BE2C (cell line): ENCODE results near the gene ALG9.

Source experiments
- DNase-seq: peaks from one replicate; pipeline ENCODE4 v3.0.0-alpha.2; 2020
- H3K27me3 ChIP-seq: fragments of 250-450 bp; sonication (Bioruptor Pico); 2 replicates; pipeline ENCODE4 v1.5.1; 2020; ENCODE audit warnings: mild to moderate bottlenecking
- H3K36me3 ChIP-seq: fragments of 250-450 bp; sonication (Bioruptor Pico); 2 replicates; pipeline ENCODE4 v1.5.1; 2020; ENCODE audit warnings: mild to moderate bottlenecking
- H3K4me1 ChIP-seq: fragments of 250-450 bp; sonication (Bioruptor Pico); 2 replicates; pipeline ENCODE4 v1.5.1; 2020
- H3K4me3 ChIP-seq: 2 replicates; pipeline ENCODE4 v1.5.1; 2011; ENCODE audit warnings: low read depth, low read length
- H3K9me3 ChIP-seq: fragments of 250-450 bp; sonication (Bioruptor Pico); 2 replicates; pipeline ENCODE4 v1.5.1; 2020
- TF ChIP-seq, protein P1 (sequence below): IDR thresholded peaks from 2 replicates; pipeline ENCODE4 v1.5.1; 2012; ENCODE audit warnings: mild to moderate bottlenecking, low read depth, low read length

Gene ALG9

DNA sequence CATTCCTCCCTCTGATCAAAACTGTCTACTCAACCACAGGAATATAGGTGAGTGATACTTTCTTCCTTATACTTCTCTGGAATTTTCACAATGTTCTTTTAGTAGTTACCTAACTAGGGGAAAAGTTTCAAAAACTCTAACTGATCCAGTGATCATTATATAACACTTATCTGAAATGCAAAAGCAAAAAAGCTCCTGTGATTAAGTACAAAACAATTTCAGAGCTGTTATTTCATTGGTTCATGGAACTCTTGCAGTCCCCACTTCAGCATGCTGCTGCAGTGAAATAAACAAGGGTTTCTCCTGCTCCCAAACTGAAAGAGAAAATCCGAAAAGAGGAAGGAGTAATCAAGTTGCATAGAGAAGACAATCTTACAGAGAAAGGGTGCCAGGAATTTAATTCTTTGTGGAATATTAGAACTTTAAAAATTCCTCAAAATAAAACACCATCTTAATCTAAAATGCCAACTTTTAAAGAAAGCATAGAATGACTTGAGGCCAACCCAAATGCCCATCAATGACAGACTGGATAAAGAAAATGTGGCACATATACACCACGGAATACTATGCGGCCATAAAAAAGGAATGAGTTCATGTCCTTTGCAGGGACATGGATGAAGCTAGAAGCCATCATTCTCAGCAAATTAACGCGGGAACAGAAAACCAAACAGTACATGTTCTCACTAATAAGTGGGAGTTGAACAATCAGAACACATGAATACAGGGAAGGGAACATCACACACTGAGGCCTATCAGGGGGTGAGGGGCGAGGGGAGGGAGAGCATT is 125.5 kb downstream of the ALG9 start:
- peaks cover 42% of the 10 kb centered on the region for H3K36me3 ChIP-seq
- H3K4me1 ChIP-seq = no peaks in the 10 kb centered on the region
- TF ChIP-seq, protein P1, sequence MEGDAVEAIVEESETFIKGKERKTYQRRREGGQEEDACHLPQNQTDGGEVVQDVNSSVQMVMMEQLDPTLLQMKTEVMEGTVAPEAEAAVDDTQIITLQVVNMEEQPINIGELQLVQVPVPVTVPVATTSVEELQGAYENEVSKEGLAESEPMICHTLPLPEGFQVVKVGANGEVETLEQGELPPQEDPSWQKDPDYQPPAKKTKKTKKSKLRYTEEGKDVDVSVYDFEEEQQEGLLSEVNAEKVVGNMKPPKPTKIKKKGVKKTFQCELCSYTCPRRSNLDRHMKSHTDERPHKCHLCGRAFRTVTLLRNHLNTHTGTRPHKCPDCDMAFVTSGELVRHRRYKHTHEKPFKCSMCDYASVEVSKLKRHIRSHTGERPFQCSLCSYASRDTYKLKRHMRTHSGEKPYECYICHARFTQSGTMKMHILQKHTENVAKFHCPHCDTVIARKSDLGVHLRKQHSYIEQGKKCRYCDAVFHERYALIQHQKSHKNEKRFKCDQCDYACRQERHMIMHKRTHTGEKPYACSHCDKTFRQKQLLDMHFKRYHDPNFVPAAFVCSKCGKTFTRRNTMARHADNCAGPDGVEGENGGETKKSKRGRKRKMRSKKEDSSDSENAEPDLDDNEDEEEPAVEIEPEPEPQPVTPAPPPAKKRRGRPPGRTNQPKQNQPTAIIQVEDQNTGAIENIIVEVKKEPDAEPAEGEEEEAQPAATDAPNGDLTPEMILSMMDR = no peak
- no peaks in the 10 kb centered on the region for H3K27me3 ChIP-seq
- H3K9me3 ChIP-seq = no peaks in the 10 kb centered on the region
- no peak for DNase-seq
- H3K4me3 ChIP-seq = no peak overlapping the region

DNA sequence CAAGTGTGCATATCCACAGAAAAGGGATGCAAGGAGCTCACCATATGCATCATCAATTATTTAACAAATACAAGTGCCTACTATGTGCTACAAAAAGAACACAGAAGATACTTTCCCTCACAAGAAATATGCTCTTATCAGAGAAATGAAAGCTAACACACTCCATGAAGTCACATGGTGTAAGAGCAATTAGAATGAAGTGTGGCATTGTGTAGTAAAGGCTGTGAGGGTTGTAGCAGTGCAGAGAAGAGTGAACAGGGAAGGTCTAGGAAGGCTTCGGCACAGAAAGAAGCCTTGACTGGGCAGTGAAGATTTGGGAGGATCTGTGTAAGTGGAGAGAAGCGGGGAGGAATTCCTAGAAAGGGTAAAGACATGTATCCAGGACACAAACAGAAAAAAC is 127.7 kb downstream of the ALG9 start:
- Histone ChIP-seq H3K9me3 (no peaks in the 10 kb centered on the region), H3K36me3 (peaks cover 35% of the 10 kb centered on the region), H3K4me1 (no peaks in the 10 kb centered on the region), H3K27me3 (no peaks in the 10 kb centered on the region), H3K4me3 (no peak overlapping the region)
- TF ChIP-seq, protein P1 = no peak
- DNase-seq = no peak

GRCh38 chr11:111741751-111742150 is 129.6 kb downstream of the ALG9 start:
- H3K9me3 ChIP-seq = no peaks in the 10 kb centered on the region
- TF ChIP-seq, protein P1 = no peak
- no peak overlapping the region for H3K4me3 ChIP-seq
- H3K36me3 ChIP-seq = peaks cover 30% of the 10 kb centered on the region
- H3K4me1 ChIP-seq = no peaks in the 10 kb centered on the region; the same call in 1 of the 2 replicates
- DNase-seq = no peak
- no peaks in the 10 kb centered on the region for H3K27me3 ChIP-seq

DNA sequence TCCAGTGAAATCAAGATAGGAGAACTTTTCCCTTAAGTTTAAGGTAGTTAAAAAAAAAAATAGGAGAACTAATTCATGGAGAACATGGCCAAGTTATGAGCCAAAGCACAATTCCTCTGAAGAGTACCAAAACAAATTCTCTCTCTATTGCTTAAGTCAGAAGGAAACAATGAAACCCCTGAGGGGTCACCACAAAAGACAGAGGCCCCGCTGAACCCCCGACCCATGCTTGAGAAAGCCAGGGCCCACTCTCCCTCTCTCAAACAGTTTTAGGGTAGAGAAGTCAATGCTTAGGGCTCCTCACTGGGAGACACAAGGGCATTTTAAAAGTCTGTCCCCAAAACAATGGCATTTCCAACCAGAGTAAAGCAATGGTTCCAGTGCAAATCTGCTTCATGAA is 132.1 kb downstream of the ALG9 start:
- no peak for DNase-seq
- Histone ChIP-seq H3K4me3 (no peak overlapping the region), H3K4me1 (peaks cover 14% of the 10 kb centered on the region), H3K27me3 (no peaks in the 10 kb centered on the region), H3K9me3 (no peaks in the 10 kb centered on the region), H3K36me3 (peaks cover 22% of the 10 kb centered on the region)
- TF ChIP-seq, protein P1 = no peak

- no peak overlapping the region for H3K4me3 ChIP-seq
- H3K9me3 ChIP-seq = no peaks in the 10 kb centered on the region
- TF ChIP-seq, protein P1 = no peak
- DNase-seq = no peak
- H3K4me1 ChIP-seq = peaks cover 14% of the 10 kb centered on the region
- H3K36me3 ChIP-seq = peaks cover 9% of the 10 kb centered on the region
- H3K27me3 ChIP-seq = no peaks in the 10 kb centered on the region
Measured at GRCh38 chr11:111737444-111738210, 133.8 kb downstream of the ALG9 start.
